Endodermal cell (in vitro differentiated cells): ENCODE measurements around the gene PMVK. TPM values are rescaled to one million over a fixed set of nuclear protein-coding genes. Genes with fewer than 3 reads are reported as not detected.

ENCODE experiments used
- DNase-seq: peaks from one replicate; pipeline ENCODE4 v3.0.0-alpha.2; 2017
- H3K27ac ChIP-seq: 2 replicates; pipeline ENCODE4 v1.5.1; 2013; ENCODE audit warnings: mild to moderate bottlenecking, low read depth, low read length, moderate library complexity
- H3K27me3 ChIP-seq: 2 replicates; pipeline ENCODE4 v1.6.1; 2013; ENCODE audit warnings: mild to moderate bottlenecking, low read length, moderate library complexity; ENCODE audit not compliant: insufficient read depth, control insufficient read depth, poor library complexity, severe bottlenecking
- H3K36me3 ChIP-seq: 2 replicates; pipeline ENCODE4 v1.7.0; 2013; ENCODE audit warnings: mild to moderate bottlenecking, low read length, moderate library complexity; ENCODE audit not compliant: control insufficient read depth, insufficient read depth
- H3K4me1 ChIP-seq: one replicate; pipeline ENCODE4 v1.7.0; 2013; ENCODE audit warnings: low read length; ENCODE audit not compliant: control insufficient read depth, insufficient read depth
- H3K4me3 ChIP-seq: 2 replicates; pipeline ENCODE4 v1.5.1; 2013; ENCODE audit warnings: mild to moderate bottlenecking, low read length, moderate library complexity
- H3K9ac ChIP-seq: 2 replicates; pipeline ENCODE4 v1.6.1; 2013; ENCODE audit warnings: mild to moderate bottlenecking, low read length, moderate library complexity; ENCODE audit not compliant: poor library complexity, severe bottlenecking; ENCODE audit errors: extremely low read depth
- H3K9me3 ChIP-seq: 2 replicates; pipeline ENCODE4 v1.6.1; 2013; ENCODE audit warnings: mild to moderate bottlenecking, low read length, moderate library complexity; ENCODE audit not compliant: control insufficient read depth
- H3K27ac Mint-ChIP-seq: 2 replicates; pipeline ENCODE4 v1.8.0; 2020; ENCODE audit warnings: mixed read lengths
- H3K27me3 Mint-ChIP-seq: 2 replicates; pipeline ENCODE4 v1.8.0; 2021; ENCODE audit warnings: mild to moderate bottlenecking, mixed read lengths; ENCODE audit not compliant: insufficient read depth
- H3K36me3 Mint-ChIP-seq: 2 replicates; pipeline ENCODE4 v1.8.0; 2020; ENCODE audit warnings: low read depth, mixed read lengths
- H3K4me1 Mint-ChIP-seq: 2 replicates; pipeline ENCODE4 v1.8.0; 2020; ENCODE audit warnings: mixed read lengths
- H3K4me3 Mint-ChIP-seq: 2 replicates; pipeline ENCODE4 v1.8.0; 2020; ENCODE audit warnings: mild to moderate bottlenecking, moderate library complexity, mixed read lengths
- H3K9me3 Mint-ChIP-seq: 2 replicates; pipeline ENCODE4 v1.8.0; 2020; ENCODE audit warnings: mild to moderate bottlenecking, mixed read lengths
- WGBS, 2 experiments: methylation state at CpG; one replicate each; pipeline versions ENCODE4 v1.1.5 to v1.1.7; 2013; ENCODE audit warnings: missing lambda C conversion rate in 2 of 2, mixed read lengths in 1 of 2; ENCODE audit not compliant: insufficient coverage in 1 of 2, insufficient read length in 1 of 2; 5-methylcytosine and 5-hydroxymethylcytosine counted together
- total RNA-seq, 2 donors: library from RNA; stranded (reverse); fragmentation: NEBNext Ultra II Directional in 1 of 2; extraction: Animal tissue kit (Norgen Biotek cat#: 25700) in 1 of 2; gene quantifications; 2 replicates in 1 of 2; 3 replicates in 1 of 2; pipeline ENCODE4 v1.2.1, GENCODE V29; 2021
- TF ChIP-seq, protein P1 (sequence below): fragments of 200-600 bp; sonication (generic); conservative IDR thresholded peaks from 2 replicates; pipeline ENCODE4 v1.5.0; 2021; ENCODE audit warnings: antibody characterized with exemption, mild to moderate bottlenecking

PMVK gene
- total RNA-seq, 2 donors from 2014 or later, result 16.0 to 16.4 TPM

DNA sequence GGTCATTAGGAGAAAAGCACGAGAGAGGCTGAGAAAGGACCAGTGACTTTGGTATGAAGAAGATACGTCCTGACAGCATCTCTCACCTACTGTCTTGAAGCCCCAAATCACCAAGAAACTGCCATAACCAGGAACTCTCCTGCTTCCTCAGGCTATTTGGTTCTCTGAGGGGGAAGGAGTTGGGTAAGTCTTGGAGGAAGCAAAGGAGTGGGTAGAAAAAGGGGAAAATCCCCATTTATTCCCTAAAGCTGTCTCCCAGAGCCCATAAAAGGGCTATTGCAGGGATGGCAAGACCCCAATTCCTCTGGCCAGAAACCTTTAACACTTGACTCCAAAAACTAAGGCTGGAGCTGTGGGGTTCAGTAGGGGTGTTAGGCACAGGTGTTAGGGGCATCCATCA is 21.5 kb upstream of the PMVK start:
- H3K9me3 ChIP-seq, result no peaks in the 10 kb centered on the region
- H3K4me1 ChIP-seq, result peaks cover 19% of the 10 kb centered on the region
- no peaks in the 10 kb centered on the region for H3K27me3 ChIP-seq
- Mint-ChIP-seq H3K4me3 (no peak overlapping the region), H3K27me3 (no peaks in the 10 kb centered on the region), H3K9me3 (no peaks in the 10 kb centered on the region), H3K36me3 (peaks cover 17% of the 10 kb centered on the region), H3K4me1 (peaks cover 55% of the 10 kb centered on the region), H3K27ac (no peak overlapping the region)
- no peak overlapping the region for H3K9ac ChIP-seq
- peaks cover 25% of the 10 kb centered on the region for H3K36me3 ChIP-seq
- WGBS, 2 experiments, result 92 to 94% methylated on average over 2 of the region's 2 CpGs
- no peak overlapping the region for H3K27ac ChIP-seq
- DNase-seq, result no peak
- no peak overlapping the region for H3K4me3 ChIP-seq
- TF ChIP-seq, protein P1, sequence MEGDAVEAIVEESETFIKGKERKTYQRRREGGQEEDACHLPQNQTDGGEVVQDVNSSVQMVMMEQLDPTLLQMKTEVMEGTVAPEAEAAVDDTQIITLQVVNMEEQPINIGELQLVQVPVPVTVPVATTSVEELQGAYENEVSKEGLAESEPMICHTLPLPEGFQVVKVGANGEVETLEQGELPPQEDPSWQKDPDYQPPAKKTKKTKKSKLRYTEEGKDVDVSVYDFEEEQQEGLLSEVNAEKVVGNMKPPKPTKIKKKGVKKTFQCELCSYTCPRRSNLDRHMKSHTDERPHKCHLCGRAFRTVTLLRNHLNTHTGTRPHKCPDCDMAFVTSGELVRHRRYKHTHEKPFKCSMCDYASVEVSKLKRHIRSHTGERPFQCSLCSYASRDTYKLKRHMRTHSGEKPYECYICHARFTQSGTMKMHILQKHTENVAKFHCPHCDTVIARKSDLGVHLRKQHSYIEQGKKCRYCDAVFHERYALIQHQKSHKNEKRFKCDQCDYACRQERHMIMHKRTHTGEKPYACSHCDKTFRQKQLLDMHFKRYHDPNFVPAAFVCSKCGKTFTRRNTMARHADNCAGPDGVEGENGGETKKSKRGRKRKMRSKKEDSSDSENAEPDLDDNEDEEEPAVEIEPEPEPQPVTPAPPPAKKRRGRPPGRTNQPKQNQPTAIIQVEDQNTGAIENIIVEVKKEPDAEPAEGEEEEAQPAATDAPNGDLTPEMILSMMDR, result no peak

DNA sequence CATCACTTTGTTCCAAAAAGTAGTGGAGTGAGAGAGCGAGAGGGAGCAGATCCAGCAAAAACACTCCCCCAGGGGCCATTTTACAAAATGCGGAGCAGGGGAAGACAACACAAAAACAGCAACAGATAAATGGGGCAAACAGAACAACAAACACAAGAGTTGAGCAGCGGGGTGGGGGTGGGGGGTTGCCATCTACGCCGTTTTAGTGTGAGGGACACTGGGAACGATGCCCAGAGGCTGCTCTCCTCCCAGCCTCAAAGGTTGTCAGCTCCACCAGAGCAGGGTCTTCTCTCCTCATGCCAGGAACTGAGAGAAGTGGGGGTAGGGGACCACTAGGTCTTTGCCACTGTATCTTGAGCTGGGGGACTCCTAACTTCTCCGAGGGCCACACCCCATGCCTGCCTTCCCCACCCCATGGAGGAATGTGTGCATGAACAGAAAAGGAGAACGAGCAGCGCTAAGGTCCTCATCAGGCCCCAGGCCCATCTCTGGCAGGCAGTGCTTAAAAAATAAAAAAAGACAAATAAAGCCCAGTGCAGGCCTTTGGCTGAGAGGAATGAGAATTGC is 20.7 kb upstream of the PMVK start:
- H3K36me3 ChIP-seq, result peaks cover 18% of the 10 kb centered on the region
- peak overlapping the region; percentile 97 for H3K27ac ChIP-seq
- H3K9ac ChIP-seq, result peak overlapping the region; percentile 95
- no peaks in the 10 kb centered on the region for H3K9me3 ChIP-seq
- Mint-ChIP-seq H3K4me1 (peaks cover 53% of the 10 kb centered on the region), H3K36me3 (peaks cover 14% of the 10 kb centered on the region), H3K9me3 (no peaks in the 10 kb centered on the region), H3K27me3 (no peaks in the 10 kb centered on the region), H3K27ac (peak overlapping the region; percentile 99), H3K4me3 (peak overlapping the region; percentile 75)
- DNase-seq, result no peak
- H3K4me3 ChIP-seq, result peak overlapping the region; percentile 94
- peaks cover 19% of the 10 kb centered on the region for H3K4me1 ChIP-seq
- WGBS, 2 experiments, result 67 to 74% methylated on average over 3 to 9 of the region's 9 CpGs
- no peaks in the 10 kb centered on the region for H3K27me3 ChIP-seq
- TF ChIP-seq, protein P1, result no peak

DNA sequence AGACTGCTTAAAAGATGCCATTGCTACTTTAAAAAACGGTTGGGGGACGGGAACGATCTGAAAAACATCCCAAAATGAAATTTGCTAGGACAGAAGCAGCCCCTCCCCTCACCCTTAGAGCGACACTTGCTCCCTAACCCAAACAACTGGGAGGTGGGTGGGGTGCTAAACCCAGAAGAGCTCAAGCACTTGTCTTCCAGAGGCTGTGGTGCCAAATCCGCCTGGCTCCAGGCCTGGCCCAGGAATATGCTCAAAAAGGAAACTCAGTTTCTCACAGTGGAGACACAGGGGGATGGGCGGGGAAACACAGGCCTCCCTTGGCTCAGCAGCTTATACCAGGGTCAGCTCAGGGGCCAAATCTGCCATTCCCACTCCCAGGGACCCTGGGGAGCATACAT is 20.0 kb upstream of the PMVK start:
- Mint-ChIP-seq H3K4me1 (peaks cover 52% of the 10 kb centered on the region), H3K27ac (peak overlapping the region; percentile 99), H3K9me3 (no peaks in the 10 kb centered on the region), H3K36me3 (peaks cover 14% of the 10 kb centered on the region), H3K4me3 (peak overlapping the region; percentile 75), H3K27me3 (no peaks in the 10 kb centered on the region)
- DNase-seq, result peak; percentile 68
- H3K27me3 ChIP-seq, result no peaks in the 10 kb centered on the region
- peaks cover 17% of the 10 kb centered on the region for H3K36me3 ChIP-seq
- peak overlapping the region; percentile 94 for H3K4me3 ChIP-seq
- TF ChIP-seq, protein P1, result no peak
- H3K27ac ChIP-seq, result peak overlapping the region; percentile 97
- peaks cover 19% of the 10 kb centered on the region for H3K4me1 ChIP-seq
- H3K9me3 ChIP-seq, result no peaks in the 10 kb centered on the region
- WGBS, 2 experiments, result 14 to 60% methylated on average over 1 to 6 of the region's 6 CpGs
- peak overlapping the region; percentile 95 for H3K9ac ChIP-seq
